ENCODE data around the gene HRC. TPM values are rescaled to one million over a fixed set of nuclear protein-coding genes. Genes with fewer than 3 reads are reported as not detected.

The HRC gene
- total and polyA plus RNA-seq, 11 donors: 267 to 1,953 (median 867) TPM

- H3K9me3 ChIP-seq: no peaks in the 10 kb centered on the region
- DNase-seq (peak; percentile 70 to 85 (median 78)), ATAC-seq (peak; percentile 22 to 71 (median 54))
- H3K4me3 ChIP-seq: peak within 1 kb of the TSS; percentile 61 to 93 (median 83)
- peaks cover 0 to 8% (median 4%) of the 10 kb centered on the region in 9 donors for H3K36me3 ChIP-seq
- peak within 1 kb of the TSS; percentile 48 to 91 (median 85) for H3K27ac ChIP-seq
- intact Hi-C loops (cut with DNase I): loop anchor here in 5 of 10 donors (2.0 to 5.0 kb wide), 2 partner anchors 17 to 33 kb away; no protein-coding TSS in a partner anchor
- H3K27me3 ChIP-seq: no peaks in the 10 kb centered on the region
- peaks cover 5 to 57% (median 31%) of the 10 kb centered on the region in 12 donors for H3K4me1 ChIP-seq
- 1 to 2% (median 1%) methylated on average over 40 to 66 of the region's 66 CpGs for WGBS, 4 donors
- TF ChIP-seq POLR2A (IDR thresholded peaks at IDR 0.05) (peak in 1 of 2 donors; percentile 35), CTCF (IDR thresholded peaks at IDR 0.05) (peak in 11 of 12 donors; percentile 29 to 72 (median 56))
These were observed 41.2 kb downstream of the HRC start, which contains the start of gene LIN7B for GRCh38 chr19:49113762-49114629. LIN7B (plus strand) TSS chr19:49114370; CDS start chr19:49114405, 35 bp downstream.

DNA sequence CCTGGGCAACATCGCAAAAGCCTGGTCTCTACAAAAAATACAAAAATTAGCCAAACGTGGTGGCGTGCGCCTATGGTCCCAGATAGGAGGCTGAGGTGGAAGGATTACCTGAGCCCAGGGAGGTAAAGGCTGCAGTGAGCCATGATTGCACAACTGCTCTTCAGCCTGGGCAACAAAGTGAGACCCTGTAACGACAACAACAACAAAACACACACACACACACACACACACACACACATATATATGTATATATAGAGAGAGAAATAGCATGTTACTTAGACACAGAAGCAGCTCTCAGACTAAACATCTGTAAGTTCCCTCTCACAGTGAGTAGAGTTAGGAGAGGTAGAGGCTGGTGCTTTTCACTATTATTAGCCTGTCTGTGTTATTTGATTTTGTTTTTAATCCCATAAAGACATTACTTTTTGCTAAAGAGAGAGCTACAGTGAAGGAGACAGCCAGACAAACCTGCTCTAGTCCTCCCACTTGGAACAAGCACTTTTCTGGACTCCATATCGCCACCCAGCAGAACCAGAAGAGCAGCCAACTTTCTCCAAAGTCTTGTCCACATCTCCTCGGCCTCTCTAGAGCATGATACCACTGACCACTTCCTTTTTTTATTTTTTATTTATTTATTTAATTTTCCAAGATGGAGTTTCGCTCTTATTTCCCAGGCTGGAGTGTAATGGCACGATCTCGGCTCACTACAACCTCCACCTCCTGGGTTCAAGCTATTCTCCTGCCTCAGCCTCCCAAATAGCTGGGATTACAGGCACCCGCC is 43.8 kb downstream of the HRC start:
- no peak for TF ChIP-seq CTCF (IDR thresholded peaks at IDR 0.05)
- no peak for TF ChIP-seq POLR2A (IDR thresholded peaks at IDR 0.05)
- 81 to 87% (median 83%) methylated on average over 11 of the region's 11 CpGs for WGBS, 4 donors
- no peaks in the 10 kb centered on the region for H3K27me3 ChIP-seq
- peaks cover 0 to 38% (median 20%) of the 10 kb centered on the region in 12 donors for H3K4me1 ChIP-seq
- intact Hi-C loops (cut with DNase I): loop anchor here in 4 of 10 donors (5.0 kb wide), 1 partner anchor 36 kb away; no protein-coding TSS in a partner anchor
- peaks cover 0 to 34% (median 30%) of the 10 kb centered on the region in 9 donors for H3K36me3 ChIP-seq
- ATAC-seq (no peak), DNase-seq (no peak)
- no peaks in the 10 kb centered on the region for H3K9me3 ChIP-seq
- H3K27ac ChIP-seq: peak overlapping the region in 1 of 12 donors; percentile 52
- H3K4me3 ChIP-seq: no peak overlapping the region

GRCh38 chr19:49110567-49110966 is 44.6 kb downstream of the HRC start:
- intact Hi-C loops (cut with DNase I): loop anchor here in 4 of 10 donors (5.0 kb wide), 1 partner anchor 37 kb away; no protein-coding TSS in a partner anchor
- no peak for DNase-seq
- peaks cover 0 to 33% (median 20%) of the 10 kb centered on the region in 12 donors for H3K4me1 ChIP-seq
- WGBS, 4 donors: 28 to 34% (median 29%) methylated on average over 3 of the region's 3 CpGs
- H3K27ac ChIP-seq: peak overlapping the region in 7 of 12 donors; percentile 9 to 52 (median 32)
- no peaks in the 10 kb centered on the region for H3K27me3 ChIP-seq
- ATAC-seq: no peak
- TF ChIP-seq CTCF (IDR thresholded peaks at IDR 0.05) (no peak), POLR2A (IDR thresholded peaks at IDR 0.05) (no peak)
- no peaks in the 10 kb centered on the region for H3K9me3 ChIP-seq
- peaks cover 0 to 42% (median 38%) of the 10 kb centered on the region in 9 donors for H3K36me3 ChIP-seq
- H3K4me3 ChIP-seq: no peak overlapping the region
